Progenitor cell of endocrine pancreas (in vitro differentiated cells): ENCODE results near the gene GRXCR2. TPM values are rescaled to one million over a fixed set of nuclear protein-coding genes. Genes with fewer than 3 reads are reported as not detected.
"Not testable (repeated sequence)": the region's sequence is repeated elsewhere in the genome, so short reads cannot be mapped to it uniquely, and the experiment has no call there.

Experiments
- DNase-seq: peaks from one replicate; pipeline ENCODE4 v3.0.0; 2021; ENCODE audit warnings: low spot score; ENCODE audit not compliant: unreplicated experiment
- H3K27ac Mint-ChIP-seq: 2 replicates; pipeline ENCODE4 v1.8.0; 2021; ENCODE audit warnings: mild to moderate bottlenecking, moderate library complexity, mixed read lengths
- H3K27me3 Mint-ChIP-seq: 2 replicates; pipeline ENCODE4 v1.8.0; 2021; ENCODE audit warnings: mixed read lengths
- H3K36me3 Mint-ChIP-seq: 2 replicates; pipeline ENCODE4 v1.8.0; 2022; ENCODE audit warnings: mixed read lengths; ENCODE audit not compliant: insufficient read depth
- H3K4me1 Mint-ChIP-seq: 2 replicates; pipeline ENCODE4 v1.8.0; 2021; ENCODE audit warnings: low read depth, mixed read lengths
- H3K4me3 Mint-ChIP-seq: 2 replicates; pipeline ENCODE4 v1.8.0; 2021; ENCODE audit warnings: low read depth, mild to moderate bottlenecking, moderate library complexity, mixed read lengths
- H3K9me3 Mint-ChIP-seq: 2 replicates; pipeline ENCODE4 v1.8.0; 2021; ENCODE audit warnings: low read depth, mixed read lengths
- total RNA-seq: library from RNA; stranded (reverse); gene quantifications from 2 replicates; pipeline ENCODE4 v1.2.1, GENCODE V29; 2021
- TF ChIP-seq, protein P1 (sequence below): fragments of 200-600 bp; sonication (generic); IDR thresholded peaks from one replicate; pipeline ENCODE4 v1.5.0; 2021; ENCODE audit warnings: antibody characterized with exemption, mild to moderate bottlenecking; ENCODE audit not compliant: unreplicated experiment

The GRXCR2 gene
- total RNA-seq, 1 donor from 2014 or later = not detected

DNA sequence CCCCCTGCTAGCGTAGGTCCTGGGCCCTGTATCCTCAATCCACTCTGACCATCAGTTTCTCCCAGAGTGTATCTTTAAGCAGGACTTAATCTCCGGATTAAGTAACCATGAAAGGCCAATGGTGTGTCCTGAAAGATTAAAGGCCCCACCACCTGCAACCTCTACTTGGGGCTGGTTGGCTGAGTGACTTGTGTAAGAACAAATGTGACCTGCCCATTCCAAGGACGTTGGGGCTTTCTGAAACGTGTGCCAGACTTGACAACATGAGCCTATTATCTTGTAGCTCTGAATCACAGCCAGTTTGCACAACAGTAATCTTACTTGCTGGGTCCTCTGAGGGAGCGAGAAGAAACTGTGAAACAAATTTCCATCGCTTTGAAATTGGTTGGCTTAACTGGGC is 34.5 kb downstream of the GRXCR2 start:
- H3K36me3 Mint-ChIP-seq = no peaks in the 10 kb centered on the region
- H3K4me3 Mint-ChIP-seq = no peak overlapping the region
- TF ChIP-seq, protein P1, sequence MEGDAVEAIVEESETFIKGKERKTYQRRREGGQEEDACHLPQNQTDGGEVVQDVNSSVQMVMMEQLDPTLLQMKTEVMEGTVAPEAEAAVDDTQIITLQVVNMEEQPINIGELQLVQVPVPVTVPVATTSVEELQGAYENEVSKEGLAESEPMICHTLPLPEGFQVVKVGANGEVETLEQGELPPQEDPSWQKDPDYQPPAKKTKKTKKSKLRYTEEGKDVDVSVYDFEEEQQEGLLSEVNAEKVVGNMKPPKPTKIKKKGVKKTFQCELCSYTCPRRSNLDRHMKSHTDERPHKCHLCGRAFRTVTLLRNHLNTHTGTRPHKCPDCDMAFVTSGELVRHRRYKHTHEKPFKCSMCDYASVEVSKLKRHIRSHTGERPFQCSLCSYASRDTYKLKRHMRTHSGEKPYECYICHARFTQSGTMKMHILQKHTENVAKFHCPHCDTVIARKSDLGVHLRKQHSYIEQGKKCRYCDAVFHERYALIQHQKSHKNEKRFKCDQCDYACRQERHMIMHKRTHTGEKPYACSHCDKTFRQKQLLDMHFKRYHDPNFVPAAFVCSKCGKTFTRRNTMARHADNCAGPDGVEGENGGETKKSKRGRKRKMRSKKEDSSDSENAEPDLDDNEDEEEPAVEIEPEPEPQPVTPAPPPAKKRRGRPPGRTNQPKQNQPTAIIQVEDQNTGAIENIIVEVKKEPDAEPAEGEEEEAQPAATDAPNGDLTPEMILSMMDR = no peak
- peaks cover 11% of the 10 kb centered on the region for H3K27me3 Mint-ChIP-seq
- no peaks in the 10 kb centered on the region for H3K9me3 Mint-ChIP-seq
- DNase-seq = no peak
- H3K4me1 Mint-ChIP-seq = peaks cover 13% of the 10 kb centered on the region
- H3K27ac Mint-ChIP-seq = no peak overlapping the region

DNA sequence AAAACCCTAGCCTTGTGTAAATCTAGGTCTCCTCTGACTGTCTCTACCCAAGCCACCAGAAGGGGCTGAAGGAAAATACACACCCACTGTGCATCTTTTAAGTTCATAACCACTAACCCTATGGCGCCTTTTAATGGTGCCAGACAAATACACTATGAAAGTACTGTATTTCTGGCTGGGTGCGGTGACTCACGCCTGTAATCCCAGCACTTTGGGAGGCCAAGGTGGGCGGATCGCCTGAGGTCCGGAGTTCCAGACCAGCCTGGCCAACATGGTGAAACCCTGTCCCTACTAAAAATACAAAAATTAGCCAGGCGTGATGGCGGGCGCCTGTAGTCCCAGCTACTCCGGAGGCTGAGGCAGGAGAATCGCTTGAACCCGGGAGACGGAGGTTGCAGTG is 36.6 kb downstream of the GRXCR2 start:
- not testable (repeated sequence) for H3K9me3 Mint-ChIP-seq, DNase-seq

DNA sequence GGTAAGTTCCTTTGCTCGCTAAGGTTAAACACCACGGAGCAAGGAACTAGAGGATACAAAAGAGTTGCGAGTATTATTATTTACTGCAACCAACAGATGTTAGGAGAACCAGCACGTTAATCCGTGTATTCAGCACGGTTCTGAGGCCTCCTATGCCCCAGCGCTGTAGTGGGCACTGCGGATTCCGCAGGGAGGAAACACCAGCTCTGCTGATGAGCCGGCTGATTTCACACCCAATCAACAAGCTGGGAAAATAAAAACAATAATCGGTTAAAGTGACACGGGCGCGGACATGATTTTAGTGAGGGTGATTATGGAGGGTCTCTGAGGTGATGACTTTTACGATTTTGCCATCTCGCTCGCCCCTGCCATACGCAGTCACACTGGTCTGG is 37.0 kb downstream of the GRXCR2 start:
- peaks cover 17% of the 10 kb centered on the region for H3K4me1 Mint-ChIP-seq
- H3K9me3 Mint-ChIP-seq = no peaks in the 10 kb centered on the region
- peaks cover 11% of the 10 kb centered on the region for H3K27me3 Mint-ChIP-seq
- H3K27ac Mint-ChIP-seq = peak overlapping the region; percentile 73
- H3K36me3 Mint-ChIP-seq = no peaks in the 10 kb centered on the region
- DNase-seq = no peak
- peak overlapping the region; percentile 73 for H3K4me3 Mint-ChIP-seq
- TF ChIP-seq, protein P1 = no peak

More for the DNA sequence above, 36.6 kb downstream of the GRXCR2 start:
- H3K36me3 Mint-ChIP-seq, H3K27ac Mint-ChIP-seq: not testable (repeated sequence)
- Mint-ChIP-seq H3K4me3 (peak overlapping the region; percentile 73), H3K27me3 (peaks cover 11% of the 10 kb centered on the region), H3K4me1 (peaks cover 17% of the 10 kb centered on the region)

DNA sequence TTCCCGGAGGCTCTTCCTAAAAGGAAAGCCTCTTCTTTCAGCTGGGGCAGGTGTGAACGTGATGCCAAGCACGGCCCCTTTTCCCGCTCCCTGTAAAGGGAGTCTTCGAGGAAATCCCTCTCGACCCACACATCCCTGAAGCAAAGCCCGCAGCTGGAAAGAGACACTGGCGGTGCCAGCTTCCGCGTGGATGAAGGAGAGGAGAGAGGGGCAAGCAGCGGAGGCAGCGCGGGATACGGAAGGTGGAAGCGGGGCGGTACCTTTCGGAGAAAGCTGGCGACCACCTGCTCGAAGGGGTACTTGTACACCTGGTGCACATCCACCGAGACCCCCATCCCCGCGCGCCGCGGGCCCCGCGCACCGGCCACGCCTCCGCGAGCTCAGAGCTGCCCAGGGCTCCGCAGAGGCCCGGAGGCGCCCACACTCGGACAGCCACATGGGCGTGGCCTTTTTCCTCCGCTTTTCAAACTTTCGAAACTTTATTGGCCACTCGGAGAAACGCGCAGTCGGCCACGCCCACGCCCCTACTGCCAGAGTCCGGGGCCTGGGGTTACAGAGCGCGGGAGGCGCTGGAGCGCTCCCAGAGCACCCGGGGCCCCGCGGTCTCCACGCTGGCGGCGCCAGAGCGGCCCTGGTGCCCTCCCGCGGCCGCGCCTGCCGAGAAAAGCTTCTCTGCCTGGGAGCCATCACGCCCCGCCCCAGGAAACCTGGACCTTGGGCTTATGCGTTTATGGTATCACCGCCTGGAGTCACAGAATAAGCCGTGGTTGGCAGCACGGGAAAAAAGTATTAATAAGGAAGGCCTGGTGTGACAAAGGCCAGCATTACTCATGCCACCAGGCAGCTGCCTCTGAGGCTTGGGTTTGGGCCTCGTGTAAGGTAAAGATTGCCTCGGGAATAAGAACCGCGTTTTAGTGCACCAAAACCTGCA is 37.6 kb downstream of the GRXCR2 start, which contains the start of gene PRELID2:
PRELID2 (minus strand) TSS at position 426 of the 931 bp plus-strand sequence; CDS start at position 335, 91 bp downstream.
- Mint-ChIP-seq H3K27ac (peak within 1 kb of the TSS; percentile 73), H3K27me3 (peaks cover 8% of the 10 kb centered on the region), H3K4me1 (peaks cover 17% of the 10 kb centered on the region), H3K9me3 (no peaks in the 10 kb centered on the region), H3K36me3 (no peaks in the 10 kb centered on the region), H3K4me3 (peak within 1 kb of the TSS; percentile 73)
- TF ChIP-seq, protein P1 = peak; percentile 35
- peak; percentile 82 for DNase-seq

DNA sequence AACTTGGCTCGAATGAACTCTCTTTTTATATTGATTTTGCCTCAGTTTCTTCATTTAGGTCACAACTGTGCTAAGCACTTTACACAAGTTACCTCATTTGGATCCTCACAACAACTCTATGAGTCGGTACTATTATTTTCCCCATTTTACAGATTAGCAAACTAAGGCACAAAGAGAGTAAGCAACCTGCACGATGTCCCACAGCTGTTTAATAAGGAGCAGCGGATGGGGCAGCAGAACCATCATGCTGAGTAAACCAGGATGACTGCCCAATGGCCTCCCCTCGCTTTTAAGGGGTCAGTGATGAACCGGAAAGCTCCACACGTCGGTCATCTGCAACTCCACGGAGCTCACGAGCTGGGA is 38.3 kb downstream of the GRXCR2 start:
- no peak for DNase-seq
- Mint-ChIP-seq H3K27me3 (peaks cover 8% of the 10 kb centered on the region), H3K36me3 (no peaks in the 10 kb centered on the region), H3K9me3 (no peaks in the 10 kb centered on the region), H3K27ac (no peak overlapping the region), H3K4me3 (peak overlapping the region; percentile 73), H3K4me1 (peaks cover 17% of the 10 kb centered on the region)
- TF ChIP-seq, protein P1 = no peak
